GM10847 (cell line): ENCODE results near the gene ROPN1.

Experiments
- POLR2A ChIP-seq: IDR thresholded peaks from 2 replicates; pipeline ENCODE4 v1.6.1; 2011; ENCODE audit not compliant: insufficient read length; ENCODE audit errors: extremely low read depth

ROPN1 gene

DNA sequence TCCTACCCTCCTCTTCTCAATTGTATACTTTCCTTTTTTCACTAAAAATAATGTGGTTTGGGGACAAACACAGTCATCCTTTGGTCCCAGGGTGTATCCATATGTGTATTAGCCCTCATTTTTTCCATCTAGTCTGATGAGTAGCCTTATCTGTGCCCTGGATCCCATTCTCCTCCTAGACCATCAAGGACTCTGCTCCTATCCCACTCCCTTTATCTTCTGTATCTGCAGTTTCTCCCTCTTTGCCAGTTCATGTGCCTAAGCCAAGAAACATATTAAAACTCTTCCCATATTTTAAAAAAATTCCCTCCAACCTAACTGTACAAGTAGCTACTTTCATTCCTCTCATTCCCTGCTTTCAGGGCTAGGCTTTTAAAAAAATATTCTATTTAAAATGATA lies 56.1 kb downstream of the ROPN1 start:
- no peak for TF ChIP-seq POLR2A

DNA sequence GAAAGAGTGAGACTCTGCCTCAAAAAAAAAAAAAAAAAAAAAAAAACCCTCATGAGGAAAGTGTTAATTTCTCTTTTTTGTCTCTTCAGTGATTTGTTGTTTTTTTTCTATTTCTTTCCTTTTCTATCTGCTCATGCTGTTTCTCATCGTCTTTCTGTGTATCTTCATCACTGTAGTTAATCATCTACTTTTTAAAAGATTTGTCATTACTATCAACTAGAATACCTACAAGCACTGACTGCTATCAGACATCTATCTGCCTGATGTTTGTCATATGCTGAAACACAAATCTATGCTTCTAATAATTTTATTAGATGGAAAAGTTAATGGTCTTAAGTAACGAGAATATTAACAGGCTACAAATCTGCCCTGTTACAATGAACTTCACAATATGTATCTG lies 57.7 kb downstream of the ROPN1 start:
- no peak for TF ChIP-seq POLR2A

DNA sequence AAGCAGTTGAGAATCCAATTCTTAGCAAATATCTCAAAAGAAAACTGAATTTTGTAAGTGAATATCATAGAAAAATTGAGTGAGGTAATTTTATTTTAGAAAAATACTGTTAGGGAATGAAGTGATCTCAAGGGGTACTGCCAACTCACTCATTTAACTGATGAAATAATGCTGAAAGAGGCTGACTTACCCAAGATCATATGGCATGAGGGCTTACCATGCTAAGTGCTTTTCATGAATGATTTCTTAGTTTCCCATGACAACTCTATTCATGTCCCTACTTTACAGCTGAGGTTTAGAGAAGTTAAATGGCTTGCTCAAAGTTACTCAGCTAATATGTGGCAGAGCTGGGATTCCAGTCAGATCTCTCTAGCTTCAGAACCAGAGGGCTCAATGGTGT lies 61.5 kb downstream of the ROPN1 start:
- no peak for TF ChIP-seq POLR2A

DNA sequence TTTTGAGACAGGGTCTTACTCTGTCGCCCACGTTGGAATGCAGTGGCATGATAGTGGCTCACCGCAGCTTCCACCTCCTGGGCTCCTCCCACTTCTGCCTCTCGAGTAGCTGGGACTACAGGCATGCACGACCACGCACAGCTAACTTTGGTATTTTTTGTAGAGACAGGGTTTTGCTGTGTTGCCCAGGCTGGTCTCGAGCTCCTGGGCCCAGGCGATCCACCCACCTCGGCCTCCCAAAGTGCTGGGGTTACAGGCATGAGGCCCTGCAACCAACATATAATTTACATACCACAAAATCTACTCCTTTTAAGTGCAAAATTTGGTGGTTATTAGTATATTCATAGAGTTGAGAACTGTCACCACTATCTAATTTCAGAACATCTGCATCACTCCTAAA lies 62.6 kb downstream of the ROPN1 start:
- TF ChIP-seq POLR2A = no peak

DNA sequence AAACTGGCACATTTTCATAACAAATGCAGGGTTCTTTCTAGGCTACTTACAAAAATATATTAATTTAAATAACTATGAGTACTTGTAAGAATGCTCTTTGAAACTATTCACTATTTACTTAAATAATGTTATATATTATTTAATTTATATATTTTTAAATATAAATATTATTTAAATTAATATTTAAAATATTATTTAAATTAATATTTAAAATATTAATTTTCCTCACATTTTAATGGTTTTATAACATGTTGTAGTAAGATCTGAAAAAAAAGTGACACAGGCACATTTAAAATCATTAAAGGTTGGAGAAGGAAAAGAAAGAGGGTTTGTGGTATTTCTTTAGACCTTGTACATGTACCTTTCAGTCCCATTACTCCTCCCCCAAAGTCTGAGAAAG lies 65.5 kb downstream of the ROPN1 start:
- TF ChIP-seq POLR2A = no peak

DNA sequence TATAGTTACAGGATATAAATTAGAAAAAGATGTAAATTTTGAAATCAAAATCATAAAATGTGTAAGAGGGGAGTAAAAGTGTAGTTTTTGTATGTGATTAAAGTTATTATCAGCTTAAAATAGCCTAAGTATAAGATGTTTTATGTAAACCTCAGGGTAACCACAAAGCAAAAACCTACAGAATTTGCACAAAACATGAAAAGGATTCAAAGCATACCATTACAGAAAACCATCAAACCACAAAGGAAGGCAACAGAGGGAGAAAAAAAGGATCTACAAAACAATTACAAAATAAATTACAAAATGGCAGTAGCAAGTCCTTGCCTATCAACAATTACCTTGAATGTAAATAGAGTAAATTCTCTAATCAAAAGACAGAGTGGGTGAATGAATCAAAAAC lies 71.1 kb downstream of the ROPN1 start:
- TF ChIP-seq POLR2A = no peak

DNA sequence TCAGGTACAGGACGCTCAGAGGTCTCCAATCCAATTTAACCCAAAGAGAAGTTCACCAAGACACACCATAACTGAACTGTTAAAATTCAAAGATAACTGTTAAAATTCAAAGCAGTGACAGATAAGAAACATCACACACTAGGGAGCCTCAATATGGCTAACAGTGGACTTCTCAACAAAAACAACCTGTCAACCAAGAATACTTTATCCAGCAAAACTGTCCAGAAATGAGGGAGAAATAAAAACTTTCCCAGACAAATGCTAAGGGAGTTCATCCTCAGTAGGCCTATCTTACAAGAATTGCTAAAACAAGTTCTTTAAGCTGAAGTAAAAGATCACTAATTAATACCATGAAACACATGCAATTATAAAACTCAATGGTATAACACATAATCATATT lies 71.5 kb downstream of the ROPN1 start:
- no peak for TF ChIP-seq POLR2A

DNA sequence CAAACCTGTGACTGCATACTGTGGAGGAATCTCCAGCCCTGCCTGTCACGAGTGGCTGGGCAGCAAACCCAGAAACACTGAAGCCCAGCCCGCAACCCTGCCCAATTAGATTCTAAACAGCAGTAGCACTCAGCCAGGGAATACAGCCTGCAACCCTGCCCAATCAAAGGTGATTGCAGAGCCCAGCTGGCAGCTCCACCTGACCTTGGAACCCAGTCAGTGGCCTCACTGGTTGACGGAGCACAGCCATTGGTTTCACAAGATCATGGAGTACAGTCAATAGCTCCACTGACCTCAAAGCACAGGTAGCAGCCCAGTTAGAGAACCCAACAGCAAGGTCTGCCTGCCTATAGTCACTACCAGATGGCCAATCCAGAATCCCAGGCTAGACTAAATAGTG lies 72.6 kb downstream of the ROPN1 start:
- no peak for TF ChIP-seq POLR2A
